Neural cell (in vitro differentiated cells): ENCODE data around the gene CTXND1. TPM values are rescaled to one million over a fixed set of nuclear protein-coding genes. Genes with fewer than 3 reads are reported as not detected.

ENCODE experiments used
- H2AFZ ChIP-seq: fragments of 200-600, 300-800 bp; sonication (generic), shearing (Covaris generic); 2 replicates; pipeline ENCODE4 v1.6.0; 2014; ENCODE audit warnings: low read depth, mild to moderate bottlenecking, antibody characterized with exemption, low read length, moderate library complexity
- H3F3A ChIP-seq: fragments of 200-600 bp; shearing (Covaris generic); 2 replicates; pipeline ENCODE4 v1.6.1; 2016; ENCODE audit warnings: mild to moderate bottlenecking, moderate library complexity, mixed read lengths, antibody characterized with exemption, low read length; ENCODE audit not compliant: insufficient read depth, poor library complexity, severe bottlenecking
- H3K27ac ChIP-seq: fragments of 200-600, 300-800 bp; sonication (generic), shearing (Covaris generic); 2 replicates; pipeline ENCODE4 v1.5.1; 2014; ENCODE audit warnings: mild to moderate bottlenecking, low read length, moderate library complexity
- H3K27me3 ChIP-seq: fragments of 300-800, 200-600 bp; sonication (generic), shearing (Covaris generic); 2 replicates; pipeline ENCODE4 v1.6.0; 2014; ENCODE audit warnings: mild to moderate bottlenecking, low read depth, low read length, moderate library complexity; ENCODE audit not compliant: insufficient read depth
- H3K36me3 ChIP-seq: fragments of 300-800, 200-600 bp; sonication (generic), shearing (Covaris generic); 2 replicates; pipeline ENCODE4 v1.5.1; 2014; ENCODE audit warnings: mild to moderate bottlenecking, antibody characterized with exemption, low read length, moderate library complexity; ENCODE audit not compliant: insufficient read depth
- H3K4me2 ChIP-seq: fragments of 300-800, 200-600 bp; sonication (generic), shearing (Covaris generic); 2 replicates; pipeline ENCODE4 v1.6.0; 2014; ENCODE audit warnings: mild to moderate bottlenecking, low read length
- H3K4me3 ChIP-seq: fragments of 300-800, 200-600 bp; sonication (generic), shearing (Covaris generic); 2 replicates; pipeline ENCODE4 v1.5.1; 2014; ENCODE audit warnings: mild to moderate bottlenecking, low read length, moderate library complexity
- H3K79me2 ChIP-seq: fragments of 200-600 bp; shearing (Covaris generic); replicated peaks from 2 replicates; pipeline ENCODE4 v1.6.0; 2014; ENCODE audit warnings: mild to moderate bottlenecking, low read length, moderate library complexity; ENCODE audit not compliant: insufficient read depth
- H3K9ac ChIP-seq: fragments of 300-800, 200-600 bp; sonication (generic), shearing (Covaris generic); 2 replicates; pipeline ENCODE4 v1.6.1; 2016; ENCODE audit warnings: mild to moderate bottlenecking, low read length, mixed read lengths
- H3K9me2 ChIP-seq: fragments of 200-600 bp; shearing (Covaris generic); 2 replicates; pipeline ENCODE4 v1.6.1; 2016; ENCODE audit warnings: mild to moderate bottlenecking, low read length, mixed read lengths; ENCODE audit not compliant: insufficient read depth
- H3K9me3 ChIP-seq: fragments of 200-600, 300-800 bp; sonication (generic), shearing (Covaris generic); 2 replicates; pipeline ENCODE4 v1.6.1; 2016; ENCODE audit warnings: mild to moderate bottlenecking, mixed run types, low read length, moderate library complexity, mixed read lengths
- H4K20me1 ChIP-seq: fragments of 200-600 bp; shearing (Covaris generic); 2 replicates; pipeline ENCODE4 v1.6.1; 2016; ENCODE audit warnings: mild to moderate bottlenecking, mixed run types; ENCODE audit not compliant: insufficient read depth
- EP300 ChIP-seq: fragments of 450-650 bp; conservative IDR thresholded peaks from 2 replicates; pipeline ENCODE4 v1.6.1; 2014; ENCODE audit warnings: antibody characterized with exemption, mild to moderate bottlenecking, moderate library complexity; ENCODE audit not compliant: poor library complexity, severe bottlenecking
- EZH2 ChIP-seq: fragments of 200-600, 300-800 bp; shearing (Covaris generic), sonication (generic); IDR thresholded peaks from 2 replicates; pipeline ENCODE4 v1.6.1; 2014; ENCODE audit warnings: antibody characterized with exemption, low read length, borderline replicate concordance, mild to moderate bottlenecking; ENCODE audit not compliant: insufficient read depth, poor library complexity, severe bottlenecking
- MXI1 ChIP-seq: fragments of 450-650 bp; conservative IDR thresholded peaks from 2 replicates; pipeline ENCODE4 v1.6.1; 2014; ENCODE audit warnings: antibody characterized with exemption, mild to moderate bottlenecking; ENCODE audit not compliant: poor library complexity, severe bottlenecking
- POLR2AphosphoS5 ChIP-seq: IDR thresholded peaks from 2 replicates; pipeline ENCODE4 v1.6.1; 2012
- RAD21 ChIP-seq: fragments of 450-650 bp; conservative IDR thresholded peaks from 2 replicates; pipeline ENCODE4 v1.6.1; 2014; ENCODE audit warnings: antibody characterized with exemption, mild to moderate bottlenecking, moderate library complexity
- SMC3 ChIP-seq: fragments of 450-650 bp; conservative IDR thresholded peaks from 2 replicates; pipeline ENCODE4 v1.6.1; 2014; ENCODE audit warnings: antibody characterized with exemption, mild to moderate bottlenecking, moderate library complexity; ENCODE audit not compliant: poor library complexity
- TAF1 ChIP-seq: IDR thresholded peaks from 2 replicates; pipeline ENCODE4 v1.6.1; 2012; ENCODE audit warnings: low read depth
- polyA plus RNA-seq: library from polyadenylated mRNA; depleted of rRNA; stranded (reverse); fragments of >200 nt; gene quantifications from 2 replicates; pipeline ENCODE4 v1.2.3, GENCODE V29; 2014
- TF ChIP-seq, protein P1 (sequence below): IDR thresholded peaks from 2 replicates; pipeline ENCODE4 v1.6.1; 2012; ENCODE audit warnings: borderline replicate concordance
- TF ChIP-seq, protein P2 (sequence below): fragments of 450-650 bp; IDR thresholded peaks from 2 replicates; pipeline ENCODE4 v1.5.1; 2014; ENCODE audit warnings: antibody characterized with exemption, mild to moderate bottlenecking, moderate library complexity; ENCODE audit not compliant: poor library complexity, severe bottlenecking

CTXND1 gene
- polyA plus RNA-seq, 1 donor from 2014 or later = not detected

DNA sequence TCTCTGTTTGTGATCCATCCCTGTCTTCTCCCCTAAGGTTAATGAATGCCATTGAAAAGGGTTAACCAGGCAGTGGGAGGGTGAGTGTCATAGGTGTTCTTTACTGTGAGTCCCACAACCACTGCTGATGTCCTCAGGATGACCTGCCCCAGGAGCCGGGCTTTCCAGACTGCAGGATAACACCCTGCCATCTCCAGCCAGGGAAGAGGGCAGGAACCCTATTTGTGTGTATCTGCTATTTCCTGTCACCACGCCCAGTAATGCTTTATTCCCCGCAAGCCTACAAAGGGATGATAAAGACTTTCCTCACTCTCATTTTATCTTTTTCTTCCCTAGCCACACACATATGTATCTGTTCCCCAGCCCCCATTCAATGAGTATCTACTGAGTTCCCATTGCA, 15.6 kb upstream of the CTXND1 start:
- no peak overlapping the region for H3K27ac ChIP-seq
- no peaks in the 10 kb centered on the region for H3K27me3 ChIP-seq
- H3K4me3 ChIP-seq = no peak overlapping the region
- no peak overlapping the region for H3K9ac ChIP-seq
- H4K20me1 ChIP-seq = no peaks in the 10 kb centered on the region
- no peaks in the 10 kb centered on the region for H3K9me3 ChIP-seq
- no peak overlapping the region for H2AFZ ChIP-seq
- H3K79me2 ChIP-seq = no peaks in the 10 kb centered on the region
- H3K9me2 ChIP-seq = no peaks in the 10 kb centered on the region
- no peaks in the 10 kb centered on the region for H3F3A ChIP-seq
- TF ChIP-seq POLR2AphosphoS5 (no peak), MXI1 (no peak), EP300 (no peak), SMC3 (no peak), EZH2 (no peak), RAD21 (no peak), TAF1 (no peak)
- TF ChIP-seq, protein P1, sequence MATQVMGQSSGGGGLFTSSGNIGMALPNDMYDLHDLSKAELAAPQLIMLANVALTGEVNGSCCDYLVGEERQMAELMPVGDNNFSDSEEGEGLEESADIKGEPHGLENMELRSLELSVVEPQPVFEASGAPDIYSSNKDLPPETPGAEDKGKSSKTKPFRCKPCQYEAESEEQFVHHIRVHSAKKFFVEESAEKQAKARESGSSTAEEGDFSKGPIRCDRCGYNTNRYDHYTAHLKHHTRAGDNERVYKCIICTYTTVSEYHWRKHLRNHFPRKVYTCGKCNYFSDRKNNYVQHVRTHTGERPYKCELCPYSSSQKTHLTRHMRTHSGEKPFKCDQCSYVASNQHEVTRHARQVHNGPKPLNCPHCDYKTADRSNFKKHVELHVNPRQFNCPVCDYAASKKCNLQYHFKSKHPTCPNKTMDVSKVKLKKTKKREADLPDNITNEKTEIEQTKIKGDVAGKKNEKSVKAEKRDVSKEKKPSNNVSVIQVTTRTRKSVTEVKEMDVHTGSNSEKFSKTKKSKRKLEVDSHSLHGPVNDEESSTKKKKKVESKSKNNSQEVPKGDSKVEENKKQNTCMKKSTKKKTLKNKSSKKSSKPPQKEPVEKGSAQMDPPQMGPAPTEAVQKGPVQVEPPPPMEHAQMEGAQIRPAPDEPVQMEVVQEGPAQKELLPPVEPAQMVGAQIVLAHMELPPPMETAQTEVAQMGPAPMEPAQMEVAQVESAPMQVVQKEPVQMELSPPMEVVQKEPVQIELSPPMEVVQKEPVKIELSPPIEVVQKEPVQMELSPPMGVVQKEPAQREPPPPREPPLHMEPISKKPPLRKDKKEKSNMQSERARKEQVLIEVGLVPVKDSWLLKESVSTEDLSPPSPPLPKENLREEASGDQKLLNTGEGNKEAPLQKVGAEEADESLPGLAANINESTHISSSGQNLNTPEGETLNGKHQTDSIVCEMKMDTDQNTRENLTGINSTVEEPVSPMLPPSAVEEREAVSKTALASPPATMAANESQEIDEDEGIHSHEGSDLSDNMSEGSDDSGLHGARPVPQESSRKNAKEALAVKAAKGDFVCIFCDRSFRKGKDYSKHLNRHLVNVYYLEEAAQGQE = no peak
- TF ChIP-seq, protein P2, sequence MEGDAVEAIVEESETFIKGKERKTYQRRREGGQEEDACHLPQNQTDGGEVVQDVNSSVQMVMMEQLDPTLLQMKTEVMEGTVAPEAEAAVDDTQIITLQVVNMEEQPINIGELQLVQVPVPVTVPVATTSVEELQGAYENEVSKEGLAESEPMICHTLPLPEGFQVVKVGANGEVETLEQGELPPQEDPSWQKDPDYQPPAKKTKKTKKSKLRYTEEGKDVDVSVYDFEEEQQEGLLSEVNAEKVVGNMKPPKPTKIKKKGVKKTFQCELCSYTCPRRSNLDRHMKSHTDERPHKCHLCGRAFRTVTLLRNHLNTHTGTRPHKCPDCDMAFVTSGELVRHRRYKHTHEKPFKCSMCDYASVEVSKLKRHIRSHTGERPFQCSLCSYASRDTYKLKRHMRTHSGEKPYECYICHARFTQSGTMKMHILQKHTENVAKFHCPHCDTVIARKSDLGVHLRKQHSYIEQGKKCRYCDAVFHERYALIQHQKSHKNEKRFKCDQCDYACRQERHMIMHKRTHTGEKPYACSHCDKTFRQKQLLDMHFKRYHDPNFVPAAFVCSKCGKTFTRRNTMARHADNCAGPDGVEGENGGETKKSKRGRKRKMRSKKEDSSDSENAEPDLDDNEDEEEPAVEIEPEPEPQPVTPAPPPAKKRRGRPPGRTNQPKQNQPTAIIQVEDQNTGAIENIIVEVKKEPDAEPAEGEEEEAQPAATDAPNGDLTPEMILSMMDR = no peak
- no peak overlapping the region for H3K4me2 ChIP-seq
- no peaks in the 10 kb centered on the region for H3K36me3 ChIP-seq

DNA sequence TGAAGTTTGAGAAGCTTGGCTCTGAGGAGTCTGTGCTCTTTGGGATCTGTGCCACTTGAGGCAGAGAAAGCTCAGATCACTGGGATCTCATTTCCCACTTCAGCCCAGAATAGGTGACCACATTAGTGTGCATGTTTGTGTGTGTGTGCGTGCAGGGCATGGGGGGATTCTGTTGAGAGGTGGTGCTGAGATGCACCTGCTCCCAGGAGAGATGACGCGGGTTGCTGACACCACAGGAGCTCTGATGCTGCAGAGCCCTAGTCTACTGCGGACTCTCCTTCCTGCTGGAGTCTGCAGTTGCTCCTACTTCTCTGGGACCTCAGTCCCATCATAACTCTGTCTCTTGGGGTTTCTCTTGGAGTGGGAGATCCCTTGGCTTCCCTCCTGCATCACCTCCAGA, 14.7 kb upstream of the CTXND1 start:
- no peaks in the 10 kb centered on the region for H3K79me2 ChIP-seq
- no peaks in the 10 kb centered on the region for H3K27me3 ChIP-seq
- H3F3A ChIP-seq = no peaks in the 10 kb centered on the region
- TF ChIP-seq SMC3 (no peak), TAF1 (no peak), EZH2 (no peak), MXI1 (no peak), RAD21 (no peak), EP300 (no peak), POLR2AphosphoS5 (no peak)
- TF ChIP-seq, protein P2 = no peak
- TF ChIP-seq, protein P1 = no peak
- no peaks in the 10 kb centered on the region for H3K9me3 ChIP-seq
- H3K9ac ChIP-seq = no peak overlapping the region
- no peaks in the 10 kb centered on the region for H4K20me1 ChIP-seq
- H3K9me2 ChIP-seq = no peaks in the 10 kb centered on the region
- H3K27ac ChIP-seq = no peak overlapping the region
- no peak overlapping the region for H3K4me2 ChIP-seq
- no peak overlapping the region for H3K4me3 ChIP-seq
- H2AFZ ChIP-seq = no peak overlapping the region
- H3K36me3 ChIP-seq = no peaks in the 10 kb centered on the region
